Measurements from ENCODE around the gene PARD3.

DNA sequence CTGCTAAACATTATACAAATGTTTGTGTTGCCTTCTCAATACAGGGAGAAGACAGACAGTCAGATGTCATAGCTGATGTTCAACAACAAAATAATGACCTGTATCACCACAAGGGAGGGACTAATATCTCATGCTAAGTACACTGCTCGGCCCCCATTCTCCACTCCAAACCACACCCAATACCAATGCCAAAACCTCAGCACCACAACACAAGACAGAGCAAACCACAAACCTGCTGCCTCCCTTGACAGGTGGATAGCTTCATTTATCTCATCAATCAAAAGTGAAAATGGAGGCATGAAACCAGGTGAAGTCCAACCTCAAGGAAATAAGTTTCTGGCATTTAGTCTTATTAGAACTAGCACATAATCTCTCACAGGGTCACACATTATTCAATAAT, 109.5 kb downstream of the PARD3 start:
- TF ChIP-seq, protein P1, sequence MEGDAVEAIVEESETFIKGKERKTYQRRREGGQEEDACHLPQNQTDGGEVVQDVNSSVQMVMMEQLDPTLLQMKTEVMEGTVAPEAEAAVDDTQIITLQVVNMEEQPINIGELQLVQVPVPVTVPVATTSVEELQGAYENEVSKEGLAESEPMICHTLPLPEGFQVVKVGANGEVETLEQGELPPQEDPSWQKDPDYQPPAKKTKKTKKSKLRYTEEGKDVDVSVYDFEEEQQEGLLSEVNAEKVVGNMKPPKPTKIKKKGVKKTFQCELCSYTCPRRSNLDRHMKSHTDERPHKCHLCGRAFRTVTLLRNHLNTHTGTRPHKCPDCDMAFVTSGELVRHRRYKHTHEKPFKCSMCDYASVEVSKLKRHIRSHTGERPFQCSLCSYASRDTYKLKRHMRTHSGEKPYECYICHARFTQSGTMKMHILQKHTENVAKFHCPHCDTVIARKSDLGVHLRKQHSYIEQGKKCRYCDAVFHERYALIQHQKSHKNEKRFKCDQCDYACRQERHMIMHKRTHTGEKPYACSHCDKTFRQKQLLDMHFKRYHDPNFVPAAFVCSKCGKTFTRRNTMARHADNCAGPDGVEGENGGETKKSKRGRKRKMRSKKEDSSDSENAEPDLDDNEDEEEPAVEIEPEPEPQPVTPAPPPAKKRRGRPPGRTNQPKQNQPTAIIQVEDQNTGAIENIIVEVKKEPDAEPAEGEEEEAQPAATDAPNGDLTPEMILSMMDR (IDR thresholded peaks at IDR 0.05): no peak
- no peak for TF ChIP-seq POLR2A (IDR thresholded peaks at IDR 0.05)
